SKM-1 treated with dmso at 0.1 percent for 144 hours (cell line): ENCODE results near the gene WDFY2.
"Not testable (repeated sequence)": the region's sequence is repeated elsewhere in the genome, so short reads cannot be mapped to it uniquely, and the experiment has no call there.

Experiments
- DNase-seq: peaks from one replicate; lab custom pipeline; 2025; ENCODE audit not compliant: unreplicated experiment; lab: John Stamatoyannopoulos, UW

Gene WDFY2

GRCh38 chr13:51564252-51564651 is 20.0 kb upstream of the WDFY2 start:
- DNase-seq = no peak

- DNase-seq = no peak
These were observed 19.6 kb upstream of the WDFY2 start for GRCh38 chr13:51564671-51565070.

- not testable (repeated sequence) for DNase-seq
These were observed 15.3 kb upstream of the WDFY2 start for GRCh38 chr13:51569001-51569400.

GRCh38 chr13:51576754-51577153 is 7.5 kb upstream of the WDFY2 start:
- DNase-seq = no peak

- no peak for DNase-seq
These were observed 6.6 kb upstream of the WDFY2 start for GRCh38 chr13:51577690-51578089.

GRCh38 chr13:51579676-51580075 is 4.6 kb upstream of the WDFY2 start:
- DNase-seq = no peak

- DNase-seq = no peak
These were observed 3.0 kb upstream of the WDFY2 start for GRCh38 chr13:51581148-51581820.

- no peak for DNase-seq
These were observed 790 bp upstream of the WDFY2 start for GRCh38 chr13:51583469-51583874.

GRCh38 chr13:51584731-51585672 is 740 bp downstream of the WDFY2 start:
- peak; percentile 27 for DNase-seq

- no peak for DNase-seq
These were observed 1.4 kb downstream of the WDFY2 start for GRCh38 chr13:51585696-51586095.

- DNase-seq = no peak
These were observed 3.1 kb downstream of the WDFY2 start for GRCh38 chr13:51587372-51587771.

GRCh38 chr13:51588406-51588949 is 4.2 kb downstream of the WDFY2 start:
- no peak for DNase-seq

GRCh38 chr13:51589793-51590192 is 5.5 kb downstream of the WDFY2 start:
- no peak for DNase-seq

GRCh38 chr13:51590231-51590970 is 6.1 kb downstream of the WDFY2 start:
- no peak for DNase-seq

GRCh38 chr13:51590971-51591627 is 6.8 kb downstream of the WDFY2 start:
- peak; percentile 35 for DNase-seq

- DNase-seq = not testable (repeated sequence)
These were observed 7.7 kb downstream of the WDFY2 start for GRCh38 chr13:51591938-51592337.

GRCh38 chr13:51594432-51594831 is 10.2 kb downstream of the WDFY2 start:
- DNase-seq = no peak

GRCh38 chr13:51595416-51595815 is 11.2 kb downstream of the WDFY2 start:
- no peak for DNase-seq

- DNase-seq = no peak
These were observed 12.3 kb downstream of the WDFY2 start for GRCh38 chr13:51596541-51596940.

- DNase-seq = peak; percentile 31
These were observed 15.3 kb downstream of the WDFY2 start for GRCh38 chr13:51599444-51600176.
